Measurements from ENCODE around the gene GRK2. TPM values are rescaled to one million over a fixed set of nuclear protein-coding genes. Genes with fewer than 3 reads are reported as not detected.
"Not testable (repeated sequence)": the region's sequence is repeated elsewhere in the genome, so short reads cannot be mapped to it uniquely, and the experiment has no call there.

Gene GRK2
- total RNA-seq, 1 experiment from 2014 or later, result 22.0 TPM

GRCh38 chr11:67312187-67313021, 46.1 kb downstream of the GRK2 start:
- no peak for DNase-seq (ENCODE audit: low read depth)

GRCh38 chr11:67313125-67313890, 47.0 kb downstream of the GRK2 start:
- DNase-seq (ENCODE audit: low read depth), result no peak

DNA sequence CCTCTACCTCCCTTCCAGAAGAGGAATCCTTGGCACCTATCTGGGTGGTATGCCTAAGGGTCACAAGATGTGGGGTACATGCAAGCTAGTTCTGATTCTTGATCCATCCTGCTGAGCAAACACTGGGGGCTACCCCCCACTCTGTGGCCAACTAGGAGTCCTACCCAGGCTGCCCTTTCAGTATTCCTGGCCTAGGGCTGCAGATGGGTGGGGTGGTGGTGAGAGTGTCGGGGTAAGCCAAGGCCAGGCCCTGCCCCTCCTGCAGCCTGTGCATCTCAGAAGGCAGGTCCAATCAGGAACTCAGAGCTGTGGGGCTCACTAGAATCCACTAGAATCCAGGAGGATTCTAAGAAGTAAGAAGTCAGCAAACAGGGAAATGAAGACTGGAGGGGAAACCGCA, 47.9 kb downstream of the GRK2 start:
- DNase-seq (ENCODE audit: low read depth), result no peak

DNA sequence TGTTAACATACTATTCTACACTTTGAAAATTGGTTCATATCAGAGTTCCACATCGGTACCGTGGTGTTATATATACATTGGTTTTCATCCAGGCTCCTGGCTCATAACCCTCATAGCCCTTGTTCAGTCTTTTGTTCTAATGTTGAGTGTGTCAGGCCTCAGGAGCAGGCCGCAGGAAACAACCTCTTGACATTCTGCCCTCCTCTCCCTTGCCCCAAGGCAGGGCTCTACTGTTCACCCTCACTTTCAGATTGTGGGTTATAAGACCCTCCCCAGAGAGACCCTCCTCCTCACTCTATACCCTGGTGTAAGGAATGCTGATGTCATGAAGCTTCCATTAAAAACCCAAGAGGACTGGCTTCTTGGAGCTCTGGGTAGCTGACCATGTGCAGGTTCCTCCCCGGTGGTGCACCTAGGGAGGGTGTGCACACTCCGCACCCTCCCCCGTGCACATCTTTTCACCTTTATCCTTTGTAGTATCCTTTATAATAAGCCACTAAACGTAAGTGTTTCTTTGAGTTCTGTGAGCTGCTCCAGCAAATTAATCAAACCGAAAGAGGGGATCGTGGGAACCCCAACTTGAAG, 49.1 kb downstream of the GRK2 start:
- no peak for DNase-seq (ENCODE audit: low read depth)

DNA sequence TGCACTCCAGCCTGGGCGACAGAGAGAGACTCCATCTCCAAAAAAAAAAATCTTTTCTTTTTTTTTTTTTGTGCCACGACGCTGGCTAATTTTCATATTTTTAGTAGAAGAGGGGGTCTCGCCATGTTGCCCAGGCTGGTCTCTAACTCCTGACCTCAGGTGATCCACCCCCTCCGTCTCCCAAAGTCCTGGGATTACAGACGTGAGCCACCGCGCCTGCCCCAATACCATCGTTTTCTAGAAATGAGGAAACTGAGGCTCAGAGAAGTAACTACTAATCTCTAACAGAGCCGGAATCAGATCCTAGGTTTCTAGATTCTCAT, 50.6 kb downstream of the GRK2 start:
- no peak for DNase-seq (ENCODE audit: low read depth)

DNA sequence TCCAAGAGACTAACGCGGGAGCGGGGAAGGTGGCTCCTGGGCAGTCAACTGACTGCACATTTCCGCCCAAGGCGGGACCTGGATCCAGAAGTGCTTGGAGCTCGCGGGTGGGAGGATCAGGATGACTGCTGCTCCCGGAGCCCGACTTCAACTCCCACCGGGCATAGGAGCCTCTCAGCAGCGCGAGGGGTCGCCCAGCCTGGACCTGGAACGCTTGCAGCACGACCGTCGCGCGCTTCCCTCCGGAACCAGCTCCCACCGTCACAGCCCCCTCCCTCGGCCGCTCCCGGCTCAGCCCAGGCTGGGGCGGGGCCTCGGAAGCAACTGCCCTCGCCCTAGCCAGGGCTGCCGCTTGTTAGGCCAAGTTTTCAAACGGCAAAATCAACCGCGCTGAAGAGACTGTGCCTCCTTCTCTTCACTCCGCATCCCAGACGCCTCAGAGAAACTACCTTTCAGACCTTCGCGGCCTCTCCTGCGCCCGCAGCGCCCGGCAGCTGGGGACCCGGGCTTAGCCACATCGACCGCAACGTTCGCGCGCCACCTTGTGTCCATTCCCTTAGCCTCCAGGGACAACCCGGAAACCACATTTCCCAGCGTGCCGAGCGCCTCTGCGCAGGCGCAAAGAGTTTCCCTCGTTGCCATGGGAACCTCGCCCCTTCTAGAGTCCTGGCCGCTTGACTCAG, 51.1 kb downstream of the GRK2 start:
- DNase-seq (ENCODE audit: low read depth), result peak; percentile 90

- no peak for DNase-seq (ENCODE audit: low read depth)
Observed at GRCh38 chr11:67317888-67318555, 51.7 kb downstream of the GRK2 start.

GRCh38 chr11:67318876-67319275, 52.6 kb downstream of the GRK2 start:
- DNase-seq (ENCODE audit: low read depth), result not testable (repeated sequence)

GRCh38 chr11:67320011-67320410, 53.7 kb downstream of the GRK2 start:
- no peak for DNase-seq (ENCODE audit: low read depth)

GRCh38 chr11:67320691-67321090, 54.4 kb downstream of the GRK2 start:
- no peak for DNase-seq (ENCODE audit: low read depth)

DNA sequence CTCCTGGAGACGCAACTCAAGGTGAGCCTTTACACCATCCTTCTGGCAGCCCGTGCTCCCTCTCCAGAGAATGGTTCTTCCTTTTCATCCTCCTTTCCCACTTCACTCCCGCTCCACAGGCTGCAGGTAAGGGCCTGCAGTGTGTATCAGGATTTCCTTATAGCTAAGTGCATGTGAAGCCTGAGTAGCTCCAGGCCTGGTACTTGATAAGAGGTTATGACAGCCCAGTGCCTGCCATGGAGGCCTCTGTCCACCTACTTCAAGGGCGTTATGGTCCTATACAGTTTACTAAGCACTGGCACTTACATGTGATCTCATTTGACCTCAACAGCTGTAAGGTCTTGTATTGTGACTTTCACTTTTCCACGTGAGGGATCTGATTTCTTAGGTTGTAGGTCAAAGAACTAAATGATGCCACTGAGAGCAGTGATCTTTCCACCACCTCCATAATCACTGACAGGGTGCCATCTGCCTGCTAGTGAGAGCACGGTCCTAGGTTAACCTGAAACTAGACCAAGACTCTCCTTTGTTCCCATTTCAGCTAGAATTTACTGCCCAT, 55.1 kb downstream of the GRK2 start:
- no peak for DNase-seq (ENCODE audit: low read depth)

DNA sequence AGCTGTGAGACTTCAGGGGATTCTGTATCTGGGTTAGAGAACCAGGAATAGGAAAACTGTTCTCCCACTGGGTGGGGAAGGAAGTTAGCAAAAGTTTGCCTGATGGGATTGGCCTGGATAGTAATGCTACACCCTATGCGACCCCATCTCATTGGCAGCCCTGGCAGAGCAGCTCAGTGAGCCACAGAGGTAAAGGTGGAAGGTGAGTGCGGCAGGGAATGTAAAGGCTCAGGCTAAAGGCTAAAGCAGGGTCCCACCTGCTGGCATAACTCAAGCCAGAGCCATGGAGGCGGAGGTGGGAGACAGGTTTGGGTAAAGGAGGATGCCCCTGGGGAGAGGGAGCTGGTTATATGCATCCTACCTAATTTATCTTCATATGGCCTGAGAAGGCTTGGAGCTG, 55.8 kb downstream of the GRK2 start:
- no peak for DNase-seq (ENCODE audit: low read depth)

GRCh38 chr11:67323526-67323925, 57.3 kb downstream of the GRK2 start:
- no peak for DNase-seq (ENCODE audit: low read depth)

DNA sequence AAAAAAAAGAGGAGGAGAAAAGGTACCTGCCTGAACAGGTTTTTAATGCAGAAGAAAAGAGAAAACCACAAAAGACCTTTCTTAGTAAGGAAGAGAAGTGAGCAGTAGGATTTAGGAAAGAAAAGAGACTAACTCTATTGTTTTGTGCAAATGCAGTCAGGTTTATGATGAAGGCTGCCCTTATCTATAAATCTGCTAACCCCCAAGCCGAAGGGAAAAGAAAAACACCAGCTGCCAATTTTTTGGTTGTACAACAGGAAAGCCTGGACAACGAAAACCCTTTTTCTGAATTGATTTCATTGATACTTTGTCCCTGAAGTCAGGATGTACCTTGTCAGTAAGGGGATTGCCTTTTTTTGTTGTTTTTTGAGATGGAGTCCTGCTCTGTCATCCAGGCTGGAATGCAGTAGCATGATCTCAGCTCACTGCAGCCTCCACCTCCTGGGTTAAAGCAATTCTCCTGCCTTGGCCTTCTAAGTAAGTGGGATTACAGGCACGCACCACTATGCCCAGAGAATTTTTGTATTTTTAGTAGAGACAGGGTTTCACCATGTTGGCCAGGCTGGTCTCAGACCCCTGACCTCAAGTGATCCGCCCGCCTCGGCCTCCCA, 65.9 kb downstream of the GRK2 start:
- DNase-seq (ENCODE audit: low read depth), result no peak

Other genes starting within 250 kb of the GRK2 start
- gene SYT12, start 243.3 kb upstream of the GRK2 start, total RNA-seq (2014; rRNA removed; shearing (Covaris generic)), result under 0.01 and 0.60 TPM in 2 replicates
- gene RHOD, start 209.6 kb upstream of the GRK2 start, total RNA-seq (2014; rRNA removed; shearing (Covaris generic)), result 3.1 and 3.9 TPM in 2 replicates
- gene KDM2A, start 147.2 kb upstream of the GRK2 start, total RNA-seq (2014; rRNA removed; shearing (Covaris generic)), result 20.4 and 21.7 TPM in 2 replicates
- 17.6 and 28.5 TPM in 2 replicates for gene ANKRD13D, start 22.8 kb downstream of the GRK2 start, total RNA-seq (2014; rRNA removed; shearing (Covaris generic))
- 8.0 and 10.9 TPM in 2 replicates for gene SSH3, start 37.1 kb downstream of the GRK2 start, total RNA-seq (2014; rRNA removed; shearing (Covaris generic))
- 68.0 and 85.3 TPM in 2 replicates for gene POLD4, start 87.1 kb downstream of the GRK2 start, total RNA-seq (2014; rRNA removed; shearing (Covaris generic))
- gene CLCF1, start 107.1 kb downstream of the GRK2 start, total RNA-seq (2014; rRNA removed; shearing (Covaris generic)), result 4.8 and 5.4 TPM in 2 replicates
- 8.5 and 13.8 TPM in 2 replicates for gene RAD9A, start 125.5 kb downstream of the GRK2 start, total RNA-seq (2014; rRNA removed; shearing (Covaris generic))
- 300 and 345 TPM in 2 replicates for gene PPP1CA, start 135.4 kb downstream of the GRK2 start, total RNA-seq (2014; rRNA removed; shearing (Covaris generic))
- gene TBC1D10C, start 137.6 kb downstream of the GRK2 start, total RNA-seq (2014; rRNA removed; shearing (Covaris generic)), result not detected in 2 replicates
- gene CARNS1, start 149.2 kb downstream of the GRK2 start, total RNA-seq (2014; rRNA removed; shearing (Covaris generic)), result not detected in 2 replicates
- gene RPS6KB2, start 162.0 kb downstream of the GRK2 start, total RNA-seq (2014; rRNA removed; shearing (Covaris generic)), result 46.5 and 48.2 TPM in 2 replicates
- 0.39 TPM in 1 of 2 replicates, not detected in the other for gene PTPRCAP, start 171.2 kb downstream of the GRK2 start, total RNA-seq (2014; rRNA removed; shearing (Covaris generic))
- 88.6 and 104 TPM in 2 replicates for gene CORO1B, start 177.0 kb downstream of the GRK2 start, total RNA-seq (2014; rRNA removed; shearing (Covaris generic))
- gene GPR152, start 186.3 kb downstream of the GRK2 start, total RNA-seq (2014; rRNA removed; shearing (Covaris generic)), result not detected in 2 replicates
- not detected in 2 replicates for gene CABP4, start 188.9 kb downstream of the GRK2 start, total RNA-seq (2014; rRNA removed; shearing (Covaris generic))
- 25.6 and 28.0 TPM in 2 replicates for gene TMEM134, start 202.8 kb downstream of the GRK2 start, total RNA-seq (2014; rRNA removed; shearing (Covaris generic))
- gene AIP, start 216.6 kb downstream of the GRK2 start, total RNA-seq (2014; rRNA removed; shearing (Covaris generic)), result 106 and 114 TPM in 2 replicates
- gene PITPNM1, start 238.9 kb downstream of the GRK2 start, total RNA-seq (2014; rRNA removed; shearing (Covaris generic)), result 16.2 and 44.0 TPM in 2 replicates
- gene CDK2AP2, start 241.7 kb downstream of the GRK2 start, total RNA-seq (2014; rRNA removed; shearing (Covaris generic)), result 71.7 and 84.9 TPM in 2 replicates

Measured in RPMI7951 (cell line).